GM19468 (cell line): Measurements from ENCODE around the gene TDRD9.

Source experiments
- ATAC-seq: cut with Tn5 transposase; IDR thresholded peaks from one replicate; pipeline ENCODE4 v1.9.1; 2021; ENCODE audit warnings: mild to moderate bottlenecking, moderate library complexity, moderate number of reproducible peaks; ENCODE audit not compliant: unreplicated experiment; ENCODE audit errors: extremely low read depth

TDRD9 gene

DNA sequence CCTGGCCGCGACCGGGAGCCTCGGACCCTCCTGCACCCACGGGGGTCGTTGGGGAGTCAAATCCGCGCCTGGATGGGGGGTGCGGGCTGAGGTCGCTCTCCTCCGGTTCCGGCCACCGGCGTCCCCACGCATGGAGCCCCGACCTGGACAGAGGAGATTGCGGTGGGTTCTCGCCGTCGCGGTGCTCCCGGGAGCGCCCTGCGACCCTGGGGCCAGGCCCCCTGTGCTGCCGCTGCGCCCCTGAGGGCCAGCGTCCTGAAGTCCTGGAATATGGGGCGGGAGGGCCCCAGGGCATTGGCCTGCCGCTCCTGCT, 157.6 kb downstream of the TDRD9 start:
- no peak for ATAC-seq

DNA sequence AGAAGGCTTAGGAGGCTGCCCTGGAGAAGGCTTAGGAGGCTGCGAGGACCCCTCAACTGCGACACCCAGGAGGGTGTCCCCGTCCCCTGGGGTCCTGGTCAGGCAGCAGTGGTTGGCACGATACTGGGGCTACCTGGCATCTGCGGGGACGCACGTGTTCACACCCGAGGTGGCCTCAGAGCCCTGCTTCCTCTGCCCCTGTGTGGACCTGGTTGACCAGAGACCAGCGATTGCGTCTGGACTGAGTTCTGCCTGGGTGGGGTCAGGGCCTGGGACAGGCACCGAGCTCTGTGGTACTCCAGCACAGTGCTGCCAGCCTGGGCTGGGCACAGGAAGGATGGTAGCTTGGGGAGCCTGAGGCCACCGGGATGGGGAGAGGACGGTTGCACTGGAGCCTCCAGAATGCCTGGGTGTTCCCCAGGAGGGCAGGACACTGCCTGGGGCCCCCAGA, 158.0 kb downstream of the TDRD9 start:
- no peak for ATAC-seq

DNA sequence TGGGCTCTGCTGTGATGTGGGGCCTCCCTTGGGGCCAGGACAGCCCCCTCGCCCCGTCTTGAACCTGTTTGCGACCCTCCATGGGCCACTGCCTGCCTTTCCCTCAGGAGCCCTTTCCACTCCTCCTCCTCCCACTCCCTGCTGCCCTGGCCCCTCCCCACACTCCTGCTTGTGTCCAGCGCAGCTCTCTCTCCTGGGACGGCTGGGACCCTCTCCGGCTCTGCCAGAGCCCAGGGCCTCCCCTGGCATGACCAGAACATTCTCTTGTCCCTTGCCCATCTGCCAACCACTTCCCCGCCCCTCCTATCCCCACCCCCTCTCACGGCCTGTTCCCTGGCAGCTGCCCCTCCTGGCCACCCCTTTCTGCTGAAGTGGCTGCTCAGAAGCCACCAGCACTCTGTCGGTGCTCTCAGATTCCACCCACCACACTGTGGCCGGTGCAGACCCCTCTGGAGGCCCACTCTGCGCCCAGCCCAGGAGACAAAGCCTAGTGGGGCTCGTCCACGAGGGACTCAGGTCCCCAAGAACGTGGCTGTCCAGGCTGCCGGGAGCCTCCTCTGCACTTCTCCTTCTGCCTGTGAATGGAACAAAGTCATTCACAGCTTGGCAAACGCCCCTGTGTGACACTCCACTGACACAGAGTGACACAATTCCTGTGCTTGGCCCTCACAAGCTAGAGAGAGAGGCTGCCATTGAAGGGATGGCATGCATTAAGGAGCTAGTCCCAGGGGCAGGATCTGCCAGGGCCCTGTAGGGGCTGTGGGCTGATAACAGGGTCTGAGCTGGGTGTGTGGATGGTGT, 158.6 kb downstream of the TDRD9 start:
- ATAC-seq, result no peak

DNA sequence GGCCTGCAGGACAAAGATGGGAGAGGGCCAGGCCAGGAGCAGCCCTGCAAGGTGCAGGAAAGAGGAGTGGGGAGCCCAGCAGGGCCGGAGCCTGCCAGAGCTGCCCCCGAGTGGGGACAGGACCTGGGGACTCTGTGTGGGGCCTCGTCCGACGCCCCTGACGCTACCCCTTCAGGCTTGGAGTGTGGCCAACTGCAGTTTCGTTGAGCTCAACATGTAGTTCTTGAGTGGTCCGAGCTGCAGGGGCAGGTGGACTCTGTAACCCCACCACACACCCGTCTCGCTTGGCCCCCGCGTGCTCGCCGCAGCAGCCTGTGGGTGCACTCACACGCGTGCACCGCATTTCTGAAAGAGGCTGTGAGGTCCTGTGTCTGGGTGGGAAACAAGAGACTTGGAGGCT, 159.2 kb downstream of the TDRD9 start:
- ATAC-seq, result no peak

DNA sequence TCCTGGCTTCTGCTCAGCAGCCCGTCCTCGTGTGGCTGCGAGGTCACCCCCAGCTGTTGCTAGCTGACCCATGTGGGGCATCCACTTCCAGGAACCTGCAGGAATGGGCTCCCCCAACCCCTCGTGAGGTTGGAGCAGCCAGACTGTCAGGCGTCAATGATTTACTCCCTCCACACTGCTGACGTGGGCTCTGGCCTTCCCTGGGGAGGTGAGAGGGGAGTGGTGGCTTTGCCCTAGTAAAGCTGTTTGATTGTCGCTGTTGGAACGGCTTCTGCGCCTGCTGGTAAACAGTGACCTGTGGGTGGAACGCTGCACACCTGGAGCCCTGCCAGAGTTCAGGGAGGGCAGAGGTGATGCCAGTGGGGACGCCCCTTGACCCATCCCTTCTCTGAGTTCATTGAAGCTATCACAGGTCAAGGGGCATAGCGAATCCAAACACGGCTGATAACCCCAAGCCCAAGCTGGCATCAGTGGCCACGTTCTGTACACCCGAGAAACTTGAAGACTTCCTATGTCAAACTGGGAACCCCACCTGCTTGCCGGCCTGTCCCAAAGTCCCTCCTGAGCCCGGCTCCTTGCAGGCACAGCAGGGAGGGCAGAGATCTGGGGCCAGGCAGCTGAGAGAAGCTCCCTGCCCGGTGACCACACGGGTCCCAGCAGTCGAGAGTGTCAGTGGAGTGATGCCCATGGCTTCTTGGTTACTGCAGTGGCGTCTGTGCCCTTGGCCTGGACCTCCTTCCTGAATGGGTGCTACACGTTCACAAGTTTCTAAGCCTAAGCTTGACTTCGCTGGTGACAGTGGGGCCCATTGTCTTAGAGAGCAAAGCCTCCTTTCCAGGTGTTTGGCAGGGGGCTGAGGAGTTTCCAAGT, 160.0 kb downstream of the TDRD9 start:
- ATAC-seq, result no peak

DNA sequence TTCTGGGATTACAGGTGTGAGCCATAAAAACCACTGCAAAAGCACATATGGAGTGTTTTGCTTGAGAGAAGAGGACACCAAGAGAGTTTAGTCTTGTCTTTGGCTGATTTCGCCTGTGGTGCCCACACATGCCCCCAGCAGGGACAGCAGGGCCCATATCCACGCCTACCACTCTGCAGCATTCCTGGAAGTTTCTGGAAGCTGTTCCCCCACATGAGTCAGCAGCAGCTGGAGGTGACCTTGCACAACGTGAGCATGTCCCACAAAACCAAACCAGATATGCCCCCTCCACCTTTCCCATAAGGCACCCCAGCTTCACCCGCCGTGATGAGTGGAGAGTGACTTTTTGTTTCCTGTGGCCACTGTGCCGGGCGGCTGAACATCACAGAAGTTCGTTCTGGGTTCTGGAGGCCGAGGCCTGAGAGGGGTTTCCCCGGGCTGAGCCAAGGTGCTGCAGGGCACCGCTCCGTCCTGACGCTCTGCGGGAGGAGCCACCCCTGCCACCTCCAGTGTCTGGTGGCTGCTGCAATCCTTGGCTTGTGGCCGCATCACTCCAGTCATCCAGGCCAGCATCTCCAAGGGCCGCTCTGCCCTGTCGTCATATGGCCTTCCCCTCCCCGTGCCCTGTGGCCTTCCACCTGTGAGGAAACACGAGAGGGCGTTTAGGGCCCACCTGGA, 162.0 kb downstream of the TDRD9 start:
- no peak for ATAC-seq

DNA sequence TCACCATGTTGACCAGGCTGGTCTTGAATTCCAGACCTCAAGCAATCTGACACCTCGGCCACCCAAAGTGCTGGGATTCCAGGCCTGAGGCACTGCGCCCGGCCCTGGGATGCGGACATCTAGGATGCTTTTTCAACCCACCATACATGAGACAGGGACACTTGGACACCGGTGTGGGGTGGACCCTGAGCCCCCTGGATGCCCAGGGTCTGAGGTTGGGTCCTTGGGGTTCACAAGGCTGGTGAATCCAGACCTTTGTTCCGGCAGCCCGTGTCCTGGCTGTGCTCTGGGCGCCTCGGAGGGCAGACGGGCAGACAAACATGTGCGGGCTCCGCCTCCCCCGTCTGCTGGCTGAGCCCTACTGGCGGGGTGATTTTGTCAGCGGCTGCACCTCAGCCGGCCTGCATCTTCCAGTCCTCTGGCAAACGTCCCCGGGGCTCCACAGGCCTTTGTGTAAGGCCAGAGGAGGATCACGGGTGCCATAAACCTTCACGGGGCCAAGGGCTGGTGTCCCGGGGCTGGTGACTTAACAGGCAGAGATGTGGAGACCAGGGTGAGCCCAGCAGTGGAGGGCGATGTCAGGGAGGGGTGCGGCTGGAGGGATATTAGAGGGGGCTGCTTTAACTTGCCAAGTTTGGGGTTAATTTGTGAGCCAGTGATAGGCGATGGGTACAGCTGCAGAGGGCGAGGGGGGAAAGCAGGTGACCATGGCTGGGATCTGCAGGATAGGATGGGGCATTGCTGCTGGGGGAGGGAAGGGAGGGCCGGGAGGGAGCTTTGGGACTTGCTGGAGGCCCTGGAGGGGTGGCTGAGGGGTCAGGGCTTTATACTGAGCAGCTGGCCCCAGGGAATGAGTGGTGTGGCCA, 163.0 kb downstream of the TDRD9 start:
- ATAC-seq, result no peak

DNA sequence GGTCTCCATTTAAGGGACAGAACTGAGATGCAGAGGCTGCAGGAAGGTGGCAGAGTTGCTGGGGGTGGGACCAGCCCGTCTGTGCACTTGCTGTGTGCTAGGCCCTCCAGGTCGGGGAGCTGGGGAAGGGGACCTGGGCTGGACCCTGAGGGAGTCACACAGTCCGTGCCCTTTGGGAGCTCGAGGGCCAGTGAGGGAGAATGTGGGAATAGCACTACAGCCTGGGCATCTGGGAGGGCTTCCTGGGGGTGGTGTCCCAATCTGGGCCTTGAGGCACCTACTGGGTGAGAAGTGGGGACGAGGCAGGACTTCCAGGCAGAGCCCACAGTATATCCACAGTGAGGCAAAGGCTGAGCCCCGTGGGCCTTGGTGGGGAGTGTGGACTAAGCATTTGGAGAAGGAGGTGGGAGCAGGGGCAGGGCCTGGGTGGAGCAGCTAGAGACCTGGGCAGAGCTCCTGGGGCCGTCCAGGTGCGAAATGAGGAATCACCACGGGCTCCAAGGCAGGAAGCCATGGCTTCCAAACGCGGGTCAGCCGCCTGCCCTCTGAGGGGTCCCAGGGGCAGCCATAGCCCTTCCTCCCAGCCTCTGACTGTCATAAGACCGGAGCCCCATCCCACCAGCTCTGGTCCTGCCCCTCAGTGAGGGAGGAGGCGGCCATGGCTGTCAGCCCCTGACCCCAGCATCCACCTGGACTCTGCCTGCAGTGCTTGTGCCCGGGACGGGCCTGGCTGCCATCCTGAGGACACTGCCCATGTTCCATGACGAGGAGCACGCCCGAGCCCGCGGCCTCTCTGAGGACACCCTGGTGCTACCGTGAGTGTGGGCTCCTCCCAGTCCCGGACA, 163.9 kb downstream of the TDRD9 start:
- ATAC-seq, result no peak

DNA sequence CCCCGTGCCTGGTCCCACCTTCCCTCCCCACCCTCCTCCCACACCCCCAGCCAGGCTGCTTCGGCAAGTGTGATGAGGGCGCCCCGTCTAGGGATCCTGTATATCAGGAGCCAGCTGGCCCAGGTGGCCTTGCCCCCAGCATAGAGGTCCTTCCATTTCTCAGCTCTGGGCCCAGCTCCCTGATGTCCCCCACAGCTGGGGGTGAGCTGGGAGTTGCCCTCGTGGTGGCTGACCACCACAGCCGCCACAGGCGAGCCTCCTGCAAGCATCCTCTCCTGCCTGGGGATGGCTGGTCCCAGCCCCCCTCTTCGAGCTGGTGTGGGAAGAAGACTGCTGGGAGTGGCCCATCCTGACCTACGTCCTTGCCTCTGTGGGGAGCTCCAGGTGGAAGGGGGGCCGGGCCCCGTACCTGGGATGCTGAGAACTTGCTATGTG, 164.7 kb downstream of the TDRD9 start:
- no peak for ATAC-seq

DNA sequence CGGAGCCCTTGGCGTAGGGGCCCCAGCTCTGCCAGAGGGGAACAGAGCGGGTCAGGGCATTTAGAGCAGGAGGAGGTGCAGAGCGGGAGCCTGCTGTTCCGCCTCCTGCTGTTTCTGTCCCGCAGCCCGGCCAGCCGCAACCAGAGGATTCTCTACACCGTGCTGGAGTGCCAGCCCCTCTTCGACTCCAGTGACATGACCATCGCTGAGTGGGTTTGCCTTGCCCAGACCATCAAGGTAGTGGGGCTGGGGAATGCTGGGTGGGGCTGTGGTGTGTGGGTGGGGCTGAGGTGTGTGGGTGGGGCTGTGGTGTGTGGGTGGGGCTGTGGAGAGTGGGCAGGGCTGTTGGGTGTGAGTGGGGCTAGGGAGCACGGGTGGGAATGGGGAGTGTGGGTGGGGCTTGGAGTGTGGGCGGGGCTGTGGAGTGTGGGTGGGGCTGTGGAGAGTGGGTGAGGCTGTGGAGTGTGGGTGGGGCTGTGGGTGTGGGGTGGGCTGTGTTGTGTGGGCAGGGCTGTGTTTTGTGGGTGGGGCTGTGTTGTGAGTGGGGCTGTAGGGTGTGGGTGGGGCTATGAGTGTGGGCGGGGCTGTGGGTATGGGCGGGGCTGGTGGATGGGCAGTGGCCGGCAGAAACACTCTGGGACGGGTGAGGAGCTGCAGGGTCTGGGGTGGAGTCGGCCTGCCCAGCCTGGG, 165.3 kb downstream of the TDRD9 start:
- no peak for ATAC-seq

DNA sequence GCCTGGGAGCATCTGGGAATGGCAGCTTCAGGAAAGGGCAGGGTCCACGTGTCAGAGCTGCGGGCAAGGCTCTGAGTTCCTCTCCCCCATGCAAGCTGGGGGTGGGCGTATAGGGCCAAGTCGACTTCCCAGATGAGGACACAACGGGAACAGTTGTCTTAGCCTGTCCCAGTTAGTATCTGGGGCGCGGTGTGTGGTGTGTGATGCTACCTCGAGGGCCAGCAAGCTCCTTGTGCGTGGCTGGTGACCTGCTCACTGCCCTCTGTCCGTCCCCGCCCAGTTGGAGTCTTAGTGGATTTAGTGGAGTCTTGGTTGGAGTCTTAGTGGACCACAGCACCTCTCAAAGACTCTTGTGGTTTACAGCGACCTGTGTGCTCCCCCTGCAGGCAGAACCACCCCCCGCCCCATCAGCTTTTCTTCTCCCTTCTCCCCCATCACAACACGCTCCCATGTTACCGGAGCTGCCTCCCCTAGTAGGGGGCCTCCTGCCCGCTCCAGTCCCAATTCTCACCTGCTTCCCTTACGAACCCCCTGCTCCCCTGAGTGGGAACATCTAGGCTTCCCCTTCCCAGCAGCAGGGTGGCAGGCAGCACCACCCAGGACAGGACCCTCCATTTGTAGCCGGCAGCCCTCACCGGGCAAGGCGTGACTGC, 165.9 kb downstream of the TDRD9 start:
- no peak for ATAC-seq

DNA sequence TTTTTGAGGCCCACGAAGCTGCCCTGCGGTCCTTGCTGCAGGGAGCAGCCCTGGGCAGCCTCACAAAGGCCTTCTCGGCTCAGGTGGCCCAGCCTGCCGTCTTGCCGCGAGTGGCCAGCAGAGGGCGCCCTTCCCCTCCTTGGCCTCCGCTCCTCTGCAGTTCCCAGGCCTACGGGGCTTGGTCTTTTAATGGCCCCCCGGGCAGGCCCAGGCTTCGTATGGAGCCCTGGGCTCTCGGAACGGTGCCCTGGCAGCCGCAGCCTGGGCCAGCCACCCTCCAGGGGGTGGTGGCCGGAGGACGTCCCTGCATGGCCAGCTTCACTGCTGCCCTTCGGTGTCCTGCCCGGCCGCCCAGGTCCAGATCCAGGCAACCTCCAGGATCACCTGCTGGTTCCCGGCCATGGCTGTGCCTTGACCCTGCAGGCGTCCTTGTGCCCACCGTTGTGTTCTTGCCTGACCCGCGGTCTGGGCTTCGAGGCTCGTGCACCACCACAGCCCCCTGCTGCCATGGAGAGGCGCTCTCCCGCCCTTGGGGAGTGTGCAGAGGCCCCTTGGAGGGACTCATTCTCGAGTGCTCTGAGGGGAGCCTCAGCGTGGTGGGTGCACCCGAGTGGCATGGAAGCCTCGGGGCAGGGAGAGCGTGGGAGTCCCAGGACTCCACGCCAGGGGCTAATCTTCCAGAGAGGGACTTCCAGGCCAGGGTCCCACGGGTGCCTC, 166.6 kb downstream of the TDRD9 start:
- no peak for ATAC-seq

DNA sequence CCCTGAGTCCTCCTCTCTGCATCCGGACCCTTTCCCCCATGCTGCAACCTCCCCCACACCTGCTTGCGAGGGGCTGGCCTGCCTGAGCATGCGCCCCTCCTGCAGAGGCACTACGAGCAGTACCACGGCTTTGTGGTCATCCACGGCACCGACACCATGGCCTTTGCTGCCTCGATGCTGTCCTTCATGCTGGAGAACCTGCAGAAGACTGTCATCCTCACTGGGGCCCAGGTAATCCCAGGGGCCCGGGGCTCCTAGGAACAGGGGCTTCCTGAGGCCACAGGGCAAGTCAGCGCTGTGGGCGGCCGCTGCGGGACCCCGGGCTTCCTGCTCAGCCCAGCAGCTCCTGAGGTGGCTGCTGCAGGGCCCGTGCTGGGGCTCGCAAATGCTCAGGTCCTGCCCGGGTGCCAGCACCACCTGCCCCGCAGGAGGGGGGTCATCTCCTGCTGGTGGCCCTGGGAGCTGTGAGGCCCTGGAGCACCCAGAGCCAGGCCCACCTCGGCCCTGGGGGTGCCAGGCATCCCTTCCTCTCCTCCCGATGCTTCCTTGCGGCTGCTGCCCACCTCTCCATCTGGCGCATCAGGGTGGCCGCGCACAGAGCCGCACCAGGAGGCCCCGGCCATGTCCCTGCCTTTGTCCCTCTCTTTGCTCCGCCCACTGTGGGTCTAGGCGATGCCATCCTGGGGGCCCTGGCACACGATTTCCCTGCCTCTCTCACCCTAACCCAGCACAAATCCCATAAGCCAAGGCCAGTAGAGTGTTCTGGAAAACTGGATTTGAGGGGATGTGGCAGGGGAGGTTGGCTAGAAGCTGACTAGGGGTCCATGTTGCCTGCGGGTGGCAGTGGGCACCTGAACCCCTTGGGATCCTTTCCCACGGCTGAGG, 167.4 kb downstream of the TDRD9 start:
- ATAC-seq, result no peak

DNA sequence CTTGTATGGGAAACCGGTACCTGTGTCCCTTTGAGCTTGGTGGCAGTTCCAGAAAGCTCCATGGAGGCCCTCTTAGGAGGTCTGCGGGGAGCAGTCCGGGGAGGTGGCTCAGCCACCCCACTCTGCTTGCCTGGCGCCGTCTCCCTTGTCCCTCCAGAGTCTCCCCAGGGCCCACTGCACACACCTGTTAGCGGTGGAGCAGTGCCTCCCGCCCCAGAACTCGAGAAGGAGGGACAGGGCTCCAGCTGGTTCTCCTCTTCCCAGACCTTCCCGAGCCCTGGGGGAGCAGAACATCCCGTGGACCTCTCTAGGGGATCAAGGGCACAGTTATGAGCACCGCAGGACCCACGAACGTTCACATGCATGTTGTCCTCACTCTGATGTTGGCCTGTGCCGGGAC, 168.1 kb downstream of the TDRD9 start:
- ATAC-seq, result no peak

DNA sequence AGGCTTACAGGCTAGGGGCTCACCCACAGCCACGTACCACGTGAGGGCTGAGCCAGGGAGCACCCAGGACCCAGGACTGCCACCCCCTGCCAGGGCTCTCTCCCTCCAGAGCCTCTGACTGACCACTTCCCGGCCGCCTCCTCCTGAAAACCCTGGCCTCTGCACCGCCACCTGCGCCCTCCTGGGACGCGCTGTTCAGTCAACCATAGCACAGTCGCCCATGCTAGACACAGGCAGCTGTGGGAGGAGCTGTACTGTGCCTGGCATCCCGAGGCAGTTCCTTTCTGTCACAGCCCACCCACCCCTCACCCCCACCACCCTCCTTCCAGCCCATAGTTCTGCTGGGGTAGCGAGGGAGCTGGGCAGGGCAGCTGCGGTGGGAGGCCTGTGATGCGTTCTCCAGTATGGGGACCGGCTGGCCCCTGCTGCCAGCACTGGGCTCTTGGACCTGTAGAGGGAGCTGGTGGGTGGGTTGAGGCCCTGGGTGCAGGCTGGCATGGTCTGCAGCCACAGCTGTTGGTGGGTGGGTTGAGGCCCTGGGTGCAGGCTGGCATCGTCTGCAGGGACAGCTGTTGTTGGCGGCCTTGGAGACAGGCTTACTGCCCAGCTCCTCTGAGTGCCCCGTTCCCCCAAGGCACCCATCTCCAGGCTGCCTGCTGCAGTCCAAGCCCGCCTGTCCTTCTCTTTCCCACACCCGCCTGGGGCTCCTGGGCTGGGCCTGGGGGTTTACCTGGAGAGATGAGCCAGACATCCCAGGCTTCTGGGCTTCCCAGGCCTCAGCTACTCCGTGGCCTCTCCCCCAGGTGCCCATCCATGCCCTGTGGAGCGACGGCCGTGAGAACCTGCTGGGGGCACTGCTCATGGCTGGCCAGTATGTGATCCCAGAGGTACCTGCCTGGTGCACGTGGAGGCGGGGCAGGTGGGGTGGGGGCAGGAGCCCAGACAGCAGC, 168.8 kb downstream of the TDRD9 start:
- ATAC-seq, result no peak
